B cell (primary cell): ENCODE data around the gene FRMD4A. TPM values are rescaled to one million over a fixed set of nuclear protein-coding genes. Genes with fewer than 3 reads are reported as not detected.

Experiments used
- ATAC-seq: fragments of 200-7000 bp; cut with Tn5 transposase; one replicate; pipeline ENCODE4 v1.10.0; 2021; ENCODE audit warnings: low read depth, mild to moderate bottlenecking, moderate number of reproducible peaks, moderate library complexity
- CTCF ChIA-PET: fragments of 350-600 bp; sonication (Branson Sonifier 250); formaldehyde crosslinking; loops from one replicate; lab custom pipeline; 2021; ENCODE audit warnings: antibody characterized with exemption, inconsistent platforms; lab: Charles Lee
- POLR2A ChIA-PET: fragments of 350-600 bp; sonication (Branson Sonifier 250); formaldehyde crosslinking; loops from one replicate; lab custom pipeline; 2021; ENCODE audit warnings: antibody characterized with exemption; lab: Charles Lee
- DNase-seq: peaks from one replicate; pipeline ENCODE4 v3.0.0; 2013
- H2AFZ ChIP-seq: 2 replicates; pipeline ENCODE4 v1.6.1; 2012; ENCODE audit warnings: mild to moderate bottlenecking, low read depth, low read length; ENCODE audit not compliant: insufficient read depth, poor library complexity, severe bottlenecking
- H3K27ac ChIP-seq, 2 donors: 1 replicate in 1 of 2; 2 replicates in 1 of 2; pipeline ENCODE4 v1.5.1; 2012 to 2013; ENCODE audit warnings: low read length in 2 of 2, mild to moderate bottlenecking in 2 of 2, moderate library complexity in 1 of 2
- H3K27me3 ChIP-seq, 4 experiments: fragments of 200-600 bp in 1 of 4; sonication (generic) in 1 of 4; replicated peaks in 1 of 4; 1 replicate in 2 of 4; 2 replicates in 2 of 4; pipeline versions ENCODE4 v1.6.1 to v1.7.0; 2013 to 2016; ENCODE audit warnings: low read length in 3 of 4, mild to moderate bottlenecking in 2 of 4, mixed read lengths in 1 of 4, moderate library complexity in 1 of 4; ENCODE audit not compliant: insufficient read depth in 4 of 4, control insufficient read depth in 3 of 4; ENCODE audit errors: control extremely low read depth in 1 of 4
- H3K36me3 ChIP-seq, 2 experiments: replicated peaks in 1 of 2; 1 replicate in 1 of 2; 2 replicates in 1 of 2; pipeline versions ENCODE4 v1.6.1 to v1.7.1; 2013; ENCODE audit warnings: low read length in 1 of 2; ENCODE audit not compliant: insufficient read depth in 2 of 2, control insufficient read depth in 1 of 2; ENCODE audit errors: control extremely low read depth in 1 of 2, extremely low read depth in 1 of 2
- H3K4me1 ChIP-seq, 2 donors: fragments of 200-600 bp in 1 of 2; sonication (generic) in 1 of 2; 1 replicate in 1 of 2; 2 replicates in 1 of 2; pipeline versions ENCODE4 v1.5.1 to v1.6.1; 2013 to 2017; ENCODE audit warnings: low read length in 2 of 2; ENCODE audit not compliant: control insufficient read depth in 2 of 2, insufficient read depth in 2 of 2
- H3K4me2 ChIP-seq: replicated peaks from 2 replicates; pipeline ENCODE3; 2012; ENCODE audit warnings: mild to moderate bottlenecking, low read depth, low read length; ENCODE audit not compliant: poor library complexity, severe bottlenecking
- H3K4me3 ChIP-seq, 5 experiments: fragments of 200-600 bp in 1 of 5; sonication (generic) in 1 of 5; 1 replicate in 3 of 5; 2 replicates in 2 of 5; pipeline versions ENCODE4 v1.5.1 to v1.7.0; 2011 to 2016; ENCODE audit warnings: low read length in 4 of 5, mild to moderate bottlenecking in 4 of 5, low read depth in 2 of 5, control low read depth in 1 of 5, moderate library complexity in 1 of 5; ENCODE audit not compliant: insufficient read depth in 1 of 5; ENCODE audit errors: control extremely low read depth in 1 of 5, extremely low read depth in 1 of 5
- H3K79me2 ChIP-seq: fragments of 200-600 bp; sonication (generic); one replicate; pipeline ENCODE4 v1.6.0; 2016; ENCODE audit warnings: low read length; ENCODE audit not compliant: control insufficient read depth, insufficient read depth
- H3K9ac ChIP-seq: fragments of 200-600 bp; sonication (generic); 2 replicates; pipeline ENCODE4 v1.6.1; 2017; ENCODE audit warnings: mild to moderate bottlenecking, low read length, moderate library complexity
- H3K9me3 ChIP-seq, 3 donors: one replicate each; pipeline versions ENCODE4 v1.6.1 to v1.7.1; 2013; ENCODE audit warnings: low read length in 2 of 3; ENCODE audit not compliant: control insufficient read depth in 2 of 3, insufficient read depth in 1 of 3; ENCODE audit errors: control extremely low read depth in 1 of 3
- H4K20me1 ChIP-seq: 2 replicates; pipeline ENCODE4 v1.6.0; 2012; ENCODE audit warnings: mild to moderate bottlenecking, low read length; ENCODE audit not compliant: insufficient read depth, control insufficient read depth, poor library complexity, severe bottlenecking
- H3K27ac Mint-ChIP-seq: one replicate; pipeline ENCODE4 v1.8.0; 2021; ENCODE audit warnings: mixed read lengths
- H3K27me3 Mint-ChIP-seq: one replicate; pipeline ENCODE4 v1.8.0; 2021; ENCODE audit warnings: mixed read lengths
- H3K4me1 Mint-ChIP-seq: one replicate; pipeline ENCODE4 v1.8.0; 2021; ENCODE audit warnings: mixed read lengths
- H3K4me3 Mint-ChIP-seq: one replicate; pipeline ENCODE4 v1.8.0; 2021; ENCODE audit warnings: mixed read lengths
- H3K9me3 Mint-ChIP-seq: one replicate; pipeline ENCODE4 v1.8.0; 2022; ENCODE audit warnings: mixed read lengths; ENCODE audit not compliant: insufficient read depth
- EZH2 ChIP-seq: IDR thresholded peaks from 2 replicates; pipeline ENCODE4 v1.6.1; 2012; ENCODE audit warnings: borderline replicate concordance, low read depth, mild to moderate bottlenecking, moderate library complexity, low read length; ENCODE audit not compliant: insufficient read depth, poor library complexity, severe bottlenecking
- WGBS: methylation state at CpG from one replicate; pipeline ENCODE4 v1.1.5; 2013; ENCODE audit warnings: missing lambda C conversion rate; ENCODE audit not compliant: insufficient coverage; 5-methylcytosine and 5-hydroxymethylcytosine counted together
- intact Hi-C: fragments of 100-400 bp; cut with micrococcal nuclease; formaldehyde crosslinking; loops from one replicate; pipeline ENCODE4 v1.10.0; 2022
- polyA plus RNA-seq: library from polyadenylated mRNA; depleted of rRNA; stranded (reverse); fragments of >200 nt; gene quantifications from 2 replicates; pipeline ENCODE4 v1.2.3, GENCODE V29; 2012
- total RNA-seq, 2 donors: library from RNA; stranded (reverse); fragments of 120-200 nt in 1 of 2; gene quantifications; 1 replicate in 1 of 2; 2 replicates in 1 of 2; pipeline versions ENCODE4 v1.2.3 to v1.2.4, GENCODE V29; 2013 to 2022
- TF ChIP-seq, protein P1 (sequence below): fragments of 200-600 bp; IDR thresholded peaks from one replicate; pipeline ENCODE4 v1.8.0; 2022; ENCODE audit warnings: antibody characterized with exemption, mild to moderate bottlenecking

The FRMD4A gene
- total and polyA plus RNA-seq, 2 donors (not counting 1 experiment from before 2014, with no cell fraction given), result 0.76 to 3.4 TPM

DNA sequence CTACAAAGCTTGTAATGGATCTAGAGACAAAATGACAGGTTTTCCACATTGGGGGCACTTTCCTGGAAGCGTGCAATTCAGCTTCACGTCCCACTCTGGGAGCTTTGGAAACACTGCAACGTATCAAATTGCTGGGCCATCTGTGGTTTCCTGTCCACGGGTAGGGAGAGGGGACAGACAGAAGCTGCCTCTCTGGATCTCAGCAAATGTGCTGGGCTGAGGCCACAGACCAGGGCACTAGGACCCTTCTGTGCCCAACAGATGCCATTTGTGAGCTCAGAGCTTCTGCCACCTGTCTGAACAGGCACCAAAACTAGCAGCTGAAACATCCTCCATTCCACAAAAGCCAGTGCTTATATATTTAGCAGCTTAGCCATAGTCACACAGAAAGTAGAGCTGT, 40.9 kb upstream of the FRMD4A start:
- Histone ChIP-seq H3K27me3 (peaks cover 0 to 26% (median 7%) of the 10 kb centered on the region in 4 experiments), H3K9ac (no peak overlapping the region), H3K4me1 (no peaks in the 10 kb centered on the region), H3K27ac (no peak overlapping the region), H3K4me2 (no peak overlapping the region), H2AFZ (no peak overlapping the region), H3K9me3 (no peaks in the 10 kb centered on the region), H4K20me1 (no peaks in the 10 kb centered on the region), H3K79me2 (no peaks in the 10 kb centered on the region), H3K36me3 (no peaks in the 10 kb centered on the region), H3K4me3 (no peak overlapping the region)
- Mint-ChIP-seq H3K27ac (no peak overlapping the region), H3K4me3 (no peak overlapping the region), H3K4me1 (no peaks in the 10 kb centered on the region), H3K9me3 (no peaks in the 10 kb centered on the region), H3K27me3 (peaks cover 55% of the 10 kb centered on the region)
- POLR2A ChIA-PET, result no interaction called here
- TF ChIP-seq EZH2, result no peak
- TF ChIP-seq, protein P1, sequence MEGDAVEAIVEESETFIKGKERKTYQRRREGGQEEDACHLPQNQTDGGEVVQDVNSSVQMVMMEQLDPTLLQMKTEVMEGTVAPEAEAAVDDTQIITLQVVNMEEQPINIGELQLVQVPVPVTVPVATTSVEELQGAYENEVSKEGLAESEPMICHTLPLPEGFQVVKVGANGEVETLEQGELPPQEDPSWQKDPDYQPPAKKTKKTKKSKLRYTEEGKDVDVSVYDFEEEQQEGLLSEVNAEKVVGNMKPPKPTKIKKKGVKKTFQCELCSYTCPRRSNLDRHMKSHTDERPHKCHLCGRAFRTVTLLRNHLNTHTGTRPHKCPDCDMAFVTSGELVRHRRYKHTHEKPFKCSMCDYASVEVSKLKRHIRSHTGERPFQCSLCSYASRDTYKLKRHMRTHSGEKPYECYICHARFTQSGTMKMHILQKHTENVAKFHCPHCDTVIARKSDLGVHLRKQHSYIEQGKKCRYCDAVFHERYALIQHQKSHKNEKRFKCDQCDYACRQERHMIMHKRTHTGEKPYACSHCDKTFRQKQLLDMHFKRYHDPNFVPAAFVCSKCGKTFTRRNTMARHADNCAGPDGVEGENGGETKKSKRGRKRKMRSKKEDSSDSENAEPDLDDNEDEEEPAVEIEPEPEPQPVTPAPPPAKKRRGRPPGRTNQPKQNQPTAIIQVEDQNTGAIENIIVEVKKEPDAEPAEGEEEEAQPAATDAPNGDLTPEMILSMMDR, result no peak
- intact Hi-C loops, result no loop called here
- no peak for ATAC-seq
- CTCF ChIA-PET, result interaction anchor here (1.0 kb wide), 1 partner anchor 8 kb away, joined by 3 read pairs; no protein-coding TSS in a partner anchor
- WGBS, result 70% methylated on average over 4 of the region's 4 CpGs
- DNase-seq, result no peak

DNA sequence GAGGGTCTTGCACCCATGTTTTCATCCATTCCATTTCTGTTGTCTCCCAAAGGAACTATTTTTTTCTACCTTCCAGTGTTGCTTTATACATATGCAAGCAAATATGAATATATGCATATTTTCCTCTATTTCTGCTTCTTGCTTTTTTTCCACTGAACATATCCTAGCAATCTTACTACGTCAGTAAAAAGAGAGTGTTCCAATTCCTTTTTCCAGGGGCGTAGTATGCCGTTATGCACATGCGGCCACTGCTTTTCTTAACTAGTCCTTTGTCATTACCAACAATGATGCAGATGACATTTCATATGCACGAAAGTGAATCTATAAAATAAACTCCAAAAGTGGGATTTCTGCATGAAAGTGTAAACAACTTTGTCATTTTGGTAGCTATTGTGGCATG, 40.2 kb upstream of the FRMD4A start:
- Mint-ChIP-seq H3K4me3 (no peak overlapping the region), H3K27me3 (peaks cover 52% of the 10 kb centered on the region), H3K4me1 (no peaks in the 10 kb centered on the region), H3K9me3 (no peaks in the 10 kb centered on the region), H3K27ac (no peak overlapping the region)
- DNase-seq (no peak), ATAC-seq (no peak)
- no peak overlapping the region for H3K27ac ChIP-seq
- H3K79me2 ChIP-seq, result no peaks in the 10 kb centered on the region
- H3K4me1 ChIP-seq, result no peaks in the 10 kb centered on the region
- no peaks in the 10 kb centered on the region for H3K9me3 ChIP-seq
- no peak overlapping the region for H2AFZ ChIP-seq
- H3K4me3 ChIP-seq, result no peak overlapping the region
- no peak overlapping the region for H3K9ac ChIP-seq
- ChIA-PET CTCF (interaction anchor here (1.0 kb wide), 1 partner anchor 8 kb away, joined by 3 read pairs; no protein-coding TSS in a partner anchor), POLR2A (no interaction called here)
- TF ChIP-seq, protein P1, result no peak
- TF ChIP-seq EZH2, result no peak
- H3K4me2 ChIP-seq, result no peak overlapping the region
- intact Hi-C loops, result no loop called here
- peaks cover 0 to 28% (median 7%) of the 10 kb centered on the region in 4 experiments for H3K27me3 ChIP-seq
- H4K20me1 ChIP-seq, result no peaks in the 10 kb centered on the region
- WGBS, result 90% methylated on average over 4 of the region's 5 CpGs
- H3K36me3 ChIP-seq, result no peaks in the 10 kb centered on the region
